NCI-H2196 (cell line): Measurements from ENCODE around the gene LRRC23.
"Not testable (repeated sequence)": the region's sequence is repeated elsewhere in the genome, so short reads cannot be mapped to it uniquely, and the experiment has no call there.

Experiments
- DNase-seq: peaks from one replicate; lab custom pipeline; 2025; ENCODE audit not compliant: unreplicated experiment; lab: John Stamatoyannopoulos, UW

LRRC23 gene

GRCh38 chr12:6904280-6905276 lies at the start of gene LRRC23:
LRRC23 (plus strand) TSS chr12:6904822; CDS start chr12:6905634, 812 bp downstream.
- DNase-seq, result peak; percentile 88

GRCh38 chr12:6855322-6855721 lies 49.3 kb upstream of the LRRC23 start:
- DNase-seq, result no peak

GRCh38 chr12:6858799-6859198 lies 45.8 kb upstream of the LRRC23 start:
- no peak for DNase-seq

GRCh38 chr12:6860116-6860515 lies 44.5 kb upstream of the LRRC23 start:
- no peak for DNase-seq

GRCh38 chr12:6860942-6861341 lies 43.7 kb upstream of the LRRC23 start:
- no peak for DNase-seq

- DNase-seq, result no peak
Measured at GRCh38 chr12:6861391-6861790, 43.2 kb upstream of the LRRC23 start.

GRCh38 chr12:6863033-6863432 lies 41.6 kb upstream of the LRRC23 start:
- DNase-seq, result no peak

- no peak for DNase-seq
Measured at GRCh38 chr12:6863586-6864321, 40.9 kb upstream of the LRRC23 start.

GRCh38 chr12:6865307-6865706 lies 39.3 kb upstream of the LRRC23 start:
- not testable (repeated sequence) for DNase-seq

GRCh38 chr12:6866163-6866919 lies 38.3 kb upstream of the LRRC23 start:
- no peak for DNase-seq

GRCh38 chr12:6866920-6867412 lies 37.7 kb upstream of the LRRC23 start:
- DNase-seq, result no peak

- peak; percentile 45 for DNase-seq
Measured at GRCh38 chr12:6867413-6868210, 37.0 kb upstream of the LRRC23 start, which contains the start of gene TPI1. TPI1 (plus strand) TSS chr12:6867531; CDS start chr12:6867567, 36 bp downstream.

GRCh38 chr12:6868211-6869048 lies 36.2 kb upstream of the LRRC23 start:
- DNase-seq, result no peak

- peak; percentile 69 for DNase-seq
Measured at GRCh38 chr12:6869049-6870021, 35.3 kb upstream of the LRRC23 start.

- DNase-seq, result not testable (repeated sequence)
Measured at GRCh38 chr12:6870304-6870703, 34.3 kb upstream of the LRRC23 start.

GRCh38 chr12:6871052-6871957 lies 33.3 kb upstream of the LRRC23 start:
- no peak for DNase-seq
